ENCODE results near the gene NINL. TPM values are rescaled to one million over a fixed set of nuclear protein-coding genes. Genes with fewer than 3 reads are reported as not detected.

Gene NINL
- polyA plus RNA-seq, 1 of the 3 experiments (the other 2 are of a cell fraction), result 22.5 TPM

GRCh38 chr20:25529295-25529951, 55.9 kb downstream of the NINL start:
- Histone ChIP-seq H3K79me2 (ENCODE audit: insufficient read depth) (peaks cover 39% of the 10 kb centered on the region), H4K20me1 (ENCODE audit: insufficient read depth) (peaks cover 14% of the 10 kb centered on the region; the same call in 1 of the 2 replicates)
- CTCF ChIA-PET, result no interaction called here

More at GRCh38 chr20:25529295-25529951, 55.9 kb downstream of the NINL start:
- H3K4me2 ChIP-seq, result no peak overlapping the region
- H3K9me3 ChIP-seq, result no peaks in the 10 kb centered on the region
- H3K9ac ChIP-seq, result no peak overlapping the region
- TF ChIP-seq MEF2A (IDR thresholded peaks at IDR 0.05; ENCODE audit: borderline replicate concordance, low read depth) (no peak), EZH2phosphoT487 (IDR thresholded peaks at IDR 0.05; ENCODE audit: borderline replicate concordance, low read depth) (no peak), REST (IDR thresholded peaks at IDR 0.05; ENCODE audit: low read depth, low read length) (no peak), RAD21 (IDR thresholded peaks at IDR 0.05; ENCODE audit: low read length) (no peak), POLR2AphosphoS5 (IDR thresholded peaks at IDR 0.05; ENCODE audit: low read depth, low read length) (no peak), SIN3A (IDR thresholded peaks at IDR 0.05; ENCODE audit: borderline replicate concordance, low read depth, low read length) (no peak), IRF3 (IDR thresholded peaks at IDR 0.05; ENCODE audit: low read depth, low read length) (no peak), FOSL2 (IDR thresholded peaks at IDR 0.05; ENCODE audit: borderline replicate concordance, low read depth) (no peak), SMC3 (IDR thresholded peaks at IDR 0.05; ENCODE audit: low read depth, low read length) (no peak), USF1 (IDR thresholded peaks at IDR 0.05; ENCODE audit: borderline replicate concordance, low read depth) (no peak), CTCF (IDR thresholded peaks at IDR 0.05) (no peak), FOXM1 (IDR thresholded peaks at IDR 0.05; ENCODE audit: low read depth) (no peak), TEAD4 (IDR thresholded peaks at IDR 0.05; ENCODE audit: borderline replicate concordance, insufficient read depth) (no peak), JUND (IDR thresholded peaks at IDR 0.05) (no peak), RCOR1 (IDR thresholded peaks at IDR 0.05; ENCODE audit: low read length) (no peak), RXRA (IDR thresholded peaks at IDR 0.05; ENCODE audit: borderline replicate concordance, low read depth) (no peak), USF2 (IDR thresholded peaks at IDR 0.05; ENCODE audit: borderline replicate concordance, low read depth, low read length) (no peak), GATA2 (CRISPR knock-in tag; IDR thresholded peaks at IDR 0.05) (no peak), CHD2 (IDR thresholded peaks at IDR 0.05; ENCODE audit: low read length, partially characterized antibody) (no peak)
- peaks cover 0 to 2% of the 10 kb centered on the region in 2 experiments for H3K36me3 ChIP-seq (replicated peaks in 1 of 2; ENCODE audit: control insufficient read depth in 1 of 2, insufficient read depth in 2 of 2, low read length in 1 of 2)
- no peak overlapping the region for H2AFZ ChIP-seq (ENCODE audit: low read depth)
- POLR2A ChIA-PET, result interaction anchor here (0.6 kb wide), 1 partner anchor 55 kb away, joined by 3 read pairs; no protein-coding TSS in a partner anchor
- H3K4me3 ChIP-seq (ENCODE audit: low read depth in 2 of 2, low read length in 1 of 2), result no peak overlapping the region
- 96% methylated on average over 9 of the region's 9 CpGs for WGBS (ENCODE audit: low lambda C conversion rate)
- no peaks in the 10 kb centered on the region for H3K27me3 ChIP-seq (ENCODE audit: insufficient read depth)
- no peak for DNase-seq
- peaks cover 18% of the 10 kb centered on the region for H3F3A ChIP-seq (replicated peaks; ENCODE audit: insufficient read depth)
- H3K9me2 ChIP-seq, result no peaks in the 10 kb centered on the region
- H3K27ac ChIP-seq (ENCODE audit: low read depth in 2 of 2, low read length in 1 of 2), result no peak overlapping the region
- peaks cover 8 to 10% of the 10 kb centered on the region in 2 experiments; a peak in 3 of 4 replicates for H3K4me1 ChIP-seq (ENCODE audit: control insufficient read depth in 1 of 2, insufficient read depth in 2 of 2, low read depth in 1 of 2, low read length in 1 of 2)

Measured in SK-N-SH (cell line).